Effector memory CD4-positive, alpha-beta T cell (primary cell): ENCODE data around the gene CISD2.
"Not testable (repeated sequence)": the region's sequence is repeated elsewhere in the genome, so short reads cannot be mapped to it uniquely, and the experiment has no call there.

Experiments
- DNase-seq, 3 donors: peaks; one replicate each; pipeline ENCODE4 v3.0.0-alpha.2; 2020
- H3K27ac ChIP-seq: 2 replicates; pipeline ENCODE4 v1.7.0; 2013; ENCODE audit warnings: mild to moderate bottlenecking, low read length, moderate library complexity; ENCODE audit not compliant: insufficient read depth, poor library complexity, severe bottlenecking
- H3K27me3 ChIP-seq: replicated peaks from 2 replicates; pipeline ENCODE4 v1.7.0; 2013; ENCODE audit warnings: mild to moderate bottlenecking, low read length; ENCODE audit not compliant: insufficient read depth, control insufficient read depth, poor library complexity, severe bottlenecking
- H3K36me3 ChIP-seq: 2 replicates; pipeline ENCODE4 v1.7.0; 2013; ENCODE audit warnings: mild to moderate bottlenecking, low read length, moderate library complexity; ENCODE audit not compliant: control insufficient read depth, insufficient read depth
- H3K4me1 ChIP-seq: 2 replicates; pipeline ENCODE4 v1.7.0; 2013; ENCODE audit warnings: low read length, mild to moderate bottlenecking; ENCODE audit not compliant: control insufficient read depth, insufficient read depth, poor library complexity, severe bottlenecking
- H3K4me3 ChIP-seq: 2 replicates; pipeline ENCODE4 v1.7.0; 2013; ENCODE audit warnings: low read length, low read depth, mild to moderate bottlenecking; ENCODE audit not compliant: insufficient read depth, poor library complexity, severe bottlenecking
- H3K9me3 ChIP-seq: 2 replicates; pipeline ENCODE4 v1.7.0; 2013; ENCODE audit warnings: mild to moderate bottlenecking, low read length, moderate library complexity; ENCODE audit not compliant: control insufficient read depth

The CISD2 gene

GRCh38 chr4:102847687-102848086 is 21.1 kb upstream of the CISD2 start:
- Histone ChIP-seq H3K4me3 (no peak overlapping the region), H3K27me3 (no peaks in the 10 kb centered on the region), H3K36me3 (no peaks in the 10 kb centered on the region), H3K4me1 (no peaks in the 10 kb centered on the region), H3K9me3 (no peaks in the 10 kb centered on the region), H3K27ac (no peak overlapping the region)
- DNase-seq: no peak

- DNase-seq: no peak
- no peaks in the 10 kb centered on the region for H3K4me1 ChIP-seq
- no peaks in the 10 kb centered on the region for H3K9me3 ChIP-seq
- no peaks in the 10 kb centered on the region for H3K27me3 ChIP-seq
- no peak overlapping the region for H3K27ac ChIP-seq
- H3K4me3 ChIP-seq: no peak overlapping the region
- no peaks in the 10 kb centered on the region for H3K36me3 ChIP-seq
Observed at GRCh38 chr4:102849579-102850104, 19.1 kb upstream of the CISD2 start.

- no peak overlapping the region for H3K4me3 ChIP-seq
- no peak overlapping the region for H3K27ac ChIP-seq
- H3K4me1 ChIP-seq: no peaks in the 10 kb centered on the region
- no peaks in the 10 kb centered on the region for H3K36me3 ChIP-seq
- H3K27me3 ChIP-seq: no peaks in the 10 kb centered on the region
- DNase-seq: no peak
- H3K9me3 ChIP-seq: no peaks in the 10 kb centered on the region
Observed at GRCh38 chr4:102850370-102850769, 18.4 kb upstream of the CISD2 start.

- no peaks in the 10 kb centered on the region for H3K4me1 ChIP-seq
- no peak for DNase-seq
- no peak overlapping the region for H3K4me3 ChIP-seq
- H3K27ac ChIP-seq: no peak overlapping the region
- H3K36me3 ChIP-seq: no peaks in the 10 kb centered on the region
- H3K9me3 ChIP-seq: no peaks in the 10 kb centered on the region
- H3K27me3 ChIP-seq: no peaks in the 10 kb centered on the region
Observed at GRCh38 chr4:102858828-102859464, 9.8 kb upstream of the CISD2 start.

DNA sequence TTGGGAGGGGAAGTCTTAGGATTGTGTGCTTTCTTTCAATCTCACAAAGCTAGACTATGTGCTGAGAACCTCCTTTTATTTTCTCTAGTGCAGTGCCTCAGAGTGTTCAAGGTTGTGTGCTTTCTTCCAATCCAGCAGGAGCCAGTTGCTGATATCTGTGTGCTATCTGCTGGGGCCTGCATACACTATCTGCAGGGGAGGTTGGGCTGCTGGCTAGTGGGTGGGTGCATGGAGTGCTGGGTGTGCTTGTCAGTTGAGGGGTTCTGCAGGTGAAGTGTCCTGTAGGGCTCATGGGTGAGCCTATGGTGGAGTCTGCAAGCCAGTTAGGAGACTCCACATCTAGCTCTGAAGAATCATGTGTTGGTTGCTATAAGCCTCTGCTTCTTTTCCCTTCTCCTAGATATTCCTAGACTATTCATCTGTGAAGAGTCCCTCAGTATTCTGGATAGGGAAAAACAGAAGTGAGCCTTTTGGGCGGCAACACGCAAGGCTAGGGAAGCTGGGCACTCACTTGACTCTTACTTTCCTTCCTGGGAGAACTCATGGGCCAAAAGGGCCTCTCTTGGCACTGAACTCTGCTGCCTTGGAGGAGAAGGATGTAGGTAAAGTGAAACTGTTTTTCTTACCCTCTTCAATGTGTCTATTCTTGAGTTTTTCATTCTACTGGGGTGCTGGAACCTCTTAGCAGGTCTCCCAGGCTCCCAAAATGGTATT is 8.0 kb upstream of the CISD2 start:
- DNase-seq: no peak
- Histone ChIP-seq H3K4me1 (no peaks in the 10 kb centered on the region), H3K36me3 (no peaks in the 10 kb centered on the region), H3K9me3 (no peaks in the 10 kb centered on the region), H3K27ac (no peak overlapping the region), H3K27me3 (no peaks in the 10 kb centered on the region), H3K4me3 (no peak overlapping the region)

DNA sequence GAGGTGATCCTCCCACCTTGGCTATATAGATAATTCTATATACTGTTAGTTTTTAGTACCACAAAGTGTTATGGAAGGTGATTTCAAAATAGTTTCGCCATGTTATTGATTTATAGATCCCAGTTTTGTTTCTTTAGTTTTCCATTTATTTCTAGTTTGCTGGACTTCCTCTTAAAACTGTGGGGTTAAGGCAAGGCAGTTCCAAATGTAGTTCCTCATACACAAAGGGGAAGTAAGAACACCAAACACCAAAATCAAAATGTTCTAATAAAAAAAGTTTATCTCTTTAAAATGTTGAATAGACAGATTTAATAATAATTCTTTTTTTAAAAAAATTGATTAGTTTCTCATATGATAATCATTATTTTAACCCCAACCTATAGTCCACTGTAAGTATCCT is 6.8 kb upstream of the CISD2 start:
- H3K36me3 ChIP-seq: no peaks in the 10 kb centered on the region
- H3K4me1 ChIP-seq: no peaks in the 10 kb centered on the region
- no peaks in the 10 kb centered on the region for H3K9me3 ChIP-seq
- no peak overlapping the region for H3K4me3 ChIP-seq
- no peaks in the 10 kb centered on the region for H3K27me3 ChIP-seq
- H3K27ac ChIP-seq: no peak overlapping the region
- no peak for DNase-seq

DNA sequence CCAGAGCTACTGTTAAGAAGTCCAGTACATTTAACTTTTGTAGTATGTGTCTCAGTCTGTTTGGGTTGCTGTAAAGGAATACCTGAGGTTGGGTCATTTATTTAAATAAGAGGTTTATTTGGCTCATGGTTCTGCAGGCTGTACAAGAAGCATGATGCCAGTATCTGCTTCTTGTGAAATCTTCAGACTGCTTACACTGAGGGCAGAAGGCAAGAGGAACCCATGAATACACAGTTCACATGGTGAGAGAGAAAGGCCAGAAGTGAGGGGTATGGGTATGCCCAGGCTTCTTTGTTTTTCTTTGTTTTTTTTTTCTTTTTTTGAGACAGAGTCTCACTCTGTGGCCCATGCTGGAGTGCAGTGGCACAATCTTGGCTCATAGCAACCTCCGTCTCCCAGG is 6.0 kb upstream of the CISD2 start:
- no peaks in the 10 kb centered on the region for H3K9me3 ChIP-seq
- no peak for DNase-seq
- no peaks in the 10 kb centered on the region for H3K27me3 ChIP-seq
- no peak overlapping the region for H3K27ac ChIP-seq
- no peaks in the 10 kb centered on the region for H3K4me1 ChIP-seq
- H3K36me3 ChIP-seq: no peaks in the 10 kb centered on the region
- no peak overlapping the region for H3K4me3 ChIP-seq

- DNase-seq, H3K36me3 ChIP-seq, H3K27me3 ChIP-seq, H3K4me1 ChIP-seq, H3K27ac ChIP-seq, H3K4me3 ChIP-seq, H3K9me3 ChIP-seq: not testable (repeated sequence)
Observed at GRCh38 chr4:102865327-102865726, 3.5 kb upstream of the CISD2 start.

GRCh38 chr4:102867278-102868152 is 1.3 kb upstream of the CISD2 start:
- Histone ChIP-seq H3K4me1 (no peaks in the 10 kb centered on the region), H3K27me3 (no peaks in the 10 kb centered on the region), H3K4me3 (no peak overlapping the region), H3K27ac (peak overlapping the region; percentile 92), H3K9me3 (no peaks in the 10 kb centered on the region), H3K36me3 (no peaks in the 10 kb centered on the region)
- DNase-seq: no peak
